GM12878 (cell line): ENCODE measurements around the gene PPAT. TPM values are rescaled to one million over a fixed set of nuclear protein-coding genes. Genes with fewer than 3 reads are reported as not detected.

Experiments used
- ATAC-seq: fragments of 200-7000 bp; cut with Tn5 transposase; 3 replicates; pipeline ENCODE4 v1.9.1; 2020; ENCODE audit warnings: mild to moderate bottlenecking, moderate library complexity
- BruUV-seq: library from RNA; stranded (reverse); fragments of 400-500 nt; replicated peaks from 2 replicates; lab custom pipeline; 2021; lab: Mats Ljungman, UMichigan
- CTCF ChIA-PET: fragments of 300-600 bp; sonication (Branson Sonifier 250); formaldehyde crosslinking; extraction: SDS; loops from one replicate; lab custom pipeline; 2021; ENCODE audit warnings: inconsistent platforms; lab: Yijun Ruan, JAX
- POLR2A ChIA-PET: fragments of 350-600 bp; formaldehyde crosslinking; extraction: SDS; loops from one replicate; lab custom pipeline; 2021; ENCODE audit warnings: inconsistent platforms; lab: Charles Lee
- RAD21 ChIA-PET: fragments of 300-600 bp; sonication (Branson Sonifier 250); formaldehyde crosslinking; loops from one replicate; lab custom pipeline; 2023; ENCODE audit warnings: antibody characterized with exemption; ENCODE audit not compliant: unreplicated experiment; lab: Charles Lee
- SMC1A ChIA-PET: fragments of 300-600 bp; sonication (Branson Sonifier 250); formaldehyde crosslinking; loops from one replicate; lab custom pipeline; 2023; ENCODE audit not compliant: unreplicated experiment, uncharacterized antibody; lab: Charles Lee
- DNase-seq: peaks from one replicate; pipeline ENCODE4 v3.0.0-alpha.2; 2011; ENCODE audit warnings: low read depth, low spot score
- FAIRE-seq: peaks from 3 replicates; lab custom pipeline; 2011; peaks lifted over from hg19 to GRCh38; lab: Jason Lieb, UNC
- H2AFZ ChIP-seq: 2 replicates; pipeline ENCODE4 v1.6.0; 2011; ENCODE audit warnings: low read depth, low read length, control low read depth; ENCODE audit not compliant: control insufficient read depth
- H3K27ac ChIP-seq: 2 replicates; pipeline ENCODE4 v1.5.1; 2011; ENCODE audit warnings: control low read depth; ENCODE audit not compliant: control insufficient read depth, insufficient read depth
- H3K27me3 ChIP-seq, 2 experiments: replicated peaks in 1 of 2; 2 replicates each; pipeline versions ENCODE4 v1.6.0 to v1.6.1; 2011; ENCODE audit warnings: low read length in 1 of 2; ENCODE audit not compliant: control insufficient read depth in 2 of 2, insufficient read depth in 2 of 2
- H3K36me3 ChIP-seq, 2 experiments: 2 replicates each; pipeline ENCODE4 v1.5.1; 2011; ENCODE audit warnings: low read length in 1 of 2; ENCODE audit not compliant: control insufficient read depth in 2 of 2, insufficient read depth in 2 of 2
- H3K4me1 ChIP-seq: 2 replicates; pipeline ENCODE4 v1.6.1; 2011; ENCODE audit warnings: mild to moderate bottlenecking, low read length, moderate library complexity, mixed read lengths; ENCODE audit not compliant: control insufficient read depth, insufficient read depth
- H3K4me2 ChIP-seq: 2 replicates; pipeline ENCODE4 v1.6.0; 2011; ENCODE audit warnings: control low read depth; ENCODE audit not compliant: control insufficient read depth, insufficient read depth
- H3K4me3 ChIP-seq: fragments of 200-600 bp; sonication (generic); 2 replicates; pipeline ENCODE4 v1.5.1; 2016
- H3K79me2 ChIP-seq: 2 replicates; pipeline ENCODE4 v1.6.0; 2011; ENCODE audit warnings: low read length; ENCODE audit not compliant: control insufficient read depth, insufficient read depth
- H3K9ac ChIP-seq: 2 replicates; pipeline ENCODE4 v1.8.0; 2011; ENCODE audit warnings: low read length, control low read depth, mixed read lengths; ENCODE audit not compliant: control insufficient read depth, insufficient read depth
- H3K9me3 ChIP-seq: replicated peaks from 3 replicates; pipeline ENCODE4 v1.5.1; 2011; ENCODE audit warnings: mild to moderate bottlenecking, low read length; ENCODE audit not compliant: control insufficient read depth, insufficient read depth
- H4K20me1 ChIP-seq: 2 replicates; pipeline ENCODE4 v1.6.0; 2011; ENCODE audit not compliant: control insufficient read depth, insufficient read depth
- CEBPZ ChIP-seq: fragments of 150-350 bp; IDR thresholded peaks from 2 replicates; pipeline ENCODE4 v1.6.1; 2016; ENCODE audit warnings: low read depth, low read length
- ELK1 ChIP-seq: IDR thresholded peaks from 2 replicates; pipeline ENCODE4 v1.6.1; 2012; ENCODE audit warnings: low read depth, low read length, improper control_type of control experiment
- POU2F2 ChIP-seq: IDR thresholded peaks from 3 replicates; pipeline ENCODE4 v1.6.1; 2011; ENCODE audit warnings: low read depth, mild to moderate bottlenecking, low read length, borderline replicate concordance
- RBBP5 ChIP-seq: fragments of 200-600 bp; sonication (generic); conservative IDR thresholded peaks from 2 replicates; pipeline ENCODE4 v1.6.1; 2016
- SRF ChIP-seq, 2 experiments: IDR thresholded peaks; 2 replicates each; pipeline ENCODE4 v1.6.1; 2011; ENCODE audit warnings: low read depth in 2 of 2, low read length in 2 of 2, mild to moderate bottlenecking in 1 of 2, moderate library complexity in 1 of 2
- STAT1 ChIP-seq: fragments of 450-650 bp; conservative IDR thresholded peaks from 2 replicates; pipeline ENCODE4 v1.6.1; 2014; ENCODE audit warnings: antibody characterized with exemption, mild to moderate bottlenecking
- WGBS: methylation state at CpG from one replicate; pipeline ENCODE4 v1.1.6; 2016; ENCODE audit warnings: low lambda C conversion rate; ENCODE audit not compliant: insufficient replicate concordance, insufficient coverage; ENCODE audit errors: missing lambda C conversion rate; 5-methylcytosine and 5-hydroxymethylcytosine counted together
- in situ Hi-C: fragments of 300-500 bp; cut with MboI; formaldehyde crosslinking; loops from 9 replicates; pipeline ENCODE4 v1.14.3; 2018; ENCODE audit warnings: mixed read lengths
- intact Hi-C: fragments of 100-400 bp; cut with micrococcal nuclease; formaldehyde crosslinking; loops from one replicate; pipeline ENCODE4 v1.14.2; 2022; ENCODE audit not compliant: unreplicated experiment
- polyA plus RNA-seq, 11 experiments: library from polyadenylated mRNA; depleted of rRNA in 4 of 11; unstranded in 6 of 11; stranded (reverse) in 5 of 11; fragments of >200 nt; fragmentation: Nextera tagmentation in 4 of 11; fragmentation: Illumina TruSeq in 1 of 11; extraction: Ambion mirVana in 4 of 11; extraction: Trizol in 1 of 11; gene quantifications; 1 replicate in 1 of 11; 2 replicates in 10 of 11; pipeline versions ENCODE4 v1.2.1 to v1.2.3, GENCODE V29; 2011 to 2016; ENCODE audit warnings: inconsistent platforms in 2 of 11, missing spikeins in 2 of 11, low read depth in 1 of 11
- total RNA-seq, 4 experiments: library from RNA; depleted of rRNA in 3 of 4; stranded (reverse); fragments of >200 nt in 3 of 4; fragmentation: Illumina TruSeq in 1 of 4; extraction: Trizol in 1 of 4; gene quantifications; 2 replicates each; pipeline versions ENCODE4 v1.2.1 to v1.2.3, GENCODE V29; 2013 to 2021
- TF ChIP-seq, protein P1 (sequence below): fragments of 450-650 bp; IDR thresholded peaks from 2 replicates; pipeline ENCODE4 v1.6.1; 2017; ENCODE audit warnings: mild to moderate bottlenecking

Gene PPAT
- total and polyA plus RNA-seq, 10 of the 15 experiments (the other 5 are each of a cell fraction or from before 2014, with no cell fraction given), result 24.9 to 50.7 (median 38.0) TPM

GRCh38 chr4:56444719-56445118, 9.3 kb upstream of the PPAT start:
- ChIA-PET POLR2A (interaction anchor here (1.1 kb wide), 1 partner anchor 11 kb away, joined by 4 read pairs; no protein-coding TSS in a partner anchor), SMC1A (interaction anchor here (0.7 to 4.7 kb wide), 7 partner anchors 9 to 33 kb away, joined by 3 to 29 read pairs (median 7); partner anchors contain the start of gene PAICS), RAD21 (interaction anchor here (1.1 kb wide), 1 partner anchor 24 kb away, joined by 3 read pairs; no protein-coding TSS in a partner anchor)
- Histone ChIP-seq H4K20me1 (no peaks in the 10 kb centered on the region; the same call in 1 of the 2 replicates), H3K9ac (no peak overlapping the region), H3K27ac (no peak overlapping the region), H3K4me3 (no peak overlapping the region; the same call in 1 of the 2 replicates), H3K36me3 (peaks cover 0 to 19% of the 10 kb centered on the region in 2 experiments; a peak in 3 of 4 replicates), H3K27me3 (no peaks in the 10 kb centered on the region), H3K4me1 (no peaks in the 10 kb centered on the region; the same call in 1 of the 2 replicates)
- in situ Hi-C loops, result no loop called here
- ATAC-seq, result peak; percentile 41
- no peak for TF ChIP-seq ELK1
- TF ChIP-seq, protein P1, sequence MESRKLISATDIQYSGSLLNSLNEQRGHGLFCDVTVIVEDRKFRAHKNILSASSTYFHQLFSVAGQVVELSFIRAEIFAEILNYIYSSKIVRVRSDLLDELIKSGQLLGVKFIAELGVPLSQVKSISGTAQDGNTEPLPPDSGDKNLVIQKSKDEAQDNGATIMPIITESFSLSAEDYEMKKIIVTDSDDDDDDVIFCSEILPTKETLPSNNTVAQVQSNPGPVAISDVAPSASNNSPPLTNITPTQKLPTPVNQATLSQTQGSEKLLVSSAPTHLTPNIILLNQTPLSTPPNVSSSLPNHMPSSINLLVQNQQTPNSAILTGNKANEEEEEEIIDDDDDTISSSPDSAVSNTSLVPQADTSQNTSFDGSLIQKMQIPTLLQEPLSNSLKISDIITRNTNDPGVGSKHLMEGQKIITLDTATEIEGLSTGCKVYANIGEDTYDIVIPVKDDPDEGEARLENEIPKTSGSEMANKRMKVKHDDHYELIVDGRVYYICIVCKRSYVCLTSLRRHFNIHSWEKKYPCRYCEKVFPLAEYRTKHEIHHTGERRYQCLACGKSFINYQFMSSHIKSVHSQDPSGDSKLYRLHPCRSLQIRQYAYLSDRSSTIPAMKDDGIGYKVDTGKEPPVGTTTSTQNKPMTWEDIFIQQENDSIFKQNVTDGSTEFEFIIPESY, result no peak
- TF ChIP-seq RBBP5, result no peak
- no peak for TF ChIP-seq SRF (IDR thresholded peaks at IDR 0.05; ENCODE audit: low read depth in 2 of 2, low read length in 2 of 2)
- TF ChIP-seq CEBPZ, result no peak
- no peak for TF ChIP-seq STAT1
- no peak for TF ChIP-seq POU2F2
- TF ChIP-seq, all 136 proteins: peak for 0
- DNase-seq, result no peak
- FAIRE-seq, result no peak
- CTCF ChIA-PET, result interaction anchor here (1.0 to 4.1 kb wide), 4 partner anchors 9 to 21 kb away, joined by 3 to 30 read pairs (median 4); partner anchors contain the start of genes PAICS and PPAT
- Histone ChIP-seq H3K4me2 (no peak overlapping the region), H3K9me3 (no peaks in the 10 kb centered on the region), H3K79me2 (peaks cover 60% of the 10 kb centered on the region), H2AFZ (no peak overlapping the region)
- intact Hi-C loops, result no loop called here
- WGBS, result 95% methylated on average over 2 of the region's 2 CpGs
- no TSS peak for BruUV-seq
